Metanephros (tissue), 1 donor: ENCODE data around the gene ATP10D. TPM values are rescaled to one million over a fixed set of nuclear protein-coding genes. Genes with fewer than 3 reads are reported as not detected.

Source experiments
- total RNA-seq: library from RNA; depleted of rRNA; stranded (reverse); fragments of >200 nt; gene quantifications from one replicate; pipeline ENCODE4 v1.2.3, GENCODE V29; 2014

The ATP10D gene
- total RNA-seq = 53.3 TPM

GRCh38 chr4:47485047-47485692 lies at the start of gene ATP10D:
TSS of gene ATP10D (plus strand) at chr4:47485275. CDS start at chr4:47512541, 27,266 bp downstream.

GRCh38 chr4:47463235-47463956 lies 21.7 kb upstream of the ATP10D start, which contains the start of gene COMMD8:
TSS of gene COMMD8 (minus strand) at chr4:47463702. CDS start at chr4:47463651, 51 bp downstream.

Other genes starting within 250 kb of the ATP10D start
- gene COMMD8, start 21.6 kb upstream of the ATP10D start, total RNA-seq = 22.1 TPM